GM21526 (cell line): ENCODE results near the gene TSHZ1.

Experiments
- ATAC-seq: cut with Tn5 transposase; IDR thresholded peaks from one replicate; pipeline ENCODE4 v1.9.1; 2021; ENCODE audit warnings: moderate library complexity; ENCODE audit not compliant: unreplicated experiment, low FRiP score

Gene TSHZ1

GRCh38 chr18:75330308-75330707, 119.7 kb downstream of the TSHZ1 start:
- no peak for ATAC-seq

GRCh38 chr18:75334869-75335268, 124.3 kb downstream of the TSHZ1 start:
- ATAC-seq, result no peak

- no peak for ATAC-seq
Measured at GRCh38 chr18:75335511-75335910, 124.9 kb downstream of the TSHZ1 start.

- ATAC-seq, result no peak
Measured at GRCh38 chr18:75336767-75337166, 126.2 kb downstream of the TSHZ1 start.

- no peak for ATAC-seq
Measured at GRCh38 chr18:75337348-75337747, 126.8 kb downstream of the TSHZ1 start.

GRCh38 chr18:75338631-75339030, 128.0 kb downstream of the TSHZ1 start:
- ATAC-seq, result no peak
